ENCODE results near the gene DNER.

Gene DNER

DNA sequence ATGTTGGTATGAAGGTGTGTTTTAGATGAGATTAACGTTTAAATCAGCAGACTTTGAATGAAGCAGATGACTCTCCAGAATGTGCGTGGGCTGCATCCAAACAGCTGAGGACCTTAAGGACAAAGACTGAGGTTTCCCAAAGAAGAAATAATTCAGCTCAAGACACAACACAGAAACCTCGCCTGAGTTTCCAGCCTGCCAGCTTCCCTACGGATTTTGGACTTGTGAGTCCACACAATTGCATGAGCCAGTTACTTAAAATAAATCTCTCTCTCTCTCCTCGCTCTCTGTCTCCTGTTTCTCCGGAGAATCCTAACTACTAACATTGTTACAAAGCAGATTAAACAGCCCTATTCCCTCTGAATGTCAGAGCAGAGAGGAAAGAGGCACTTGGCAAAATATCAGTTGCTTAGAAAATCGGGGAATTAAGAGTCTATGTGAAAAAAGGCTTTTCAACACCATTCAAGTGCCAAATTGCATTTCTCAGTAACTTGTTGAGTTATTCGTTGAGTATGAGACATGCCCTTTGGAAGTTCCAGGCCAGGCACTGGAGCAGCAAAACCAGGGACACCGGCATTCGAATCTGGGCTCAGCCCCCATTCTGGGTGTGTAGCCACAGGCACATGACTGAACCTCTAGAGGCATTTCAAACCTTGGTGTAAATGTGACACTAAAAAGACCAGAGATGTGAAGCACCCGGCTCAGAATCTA lies 268.7 kb downstream of the DNER start:
- no peak for DNase-seq (ENCODE audit: extremely low read depth in 1 of 2, low read depth in 1 of 2)

DNA sequence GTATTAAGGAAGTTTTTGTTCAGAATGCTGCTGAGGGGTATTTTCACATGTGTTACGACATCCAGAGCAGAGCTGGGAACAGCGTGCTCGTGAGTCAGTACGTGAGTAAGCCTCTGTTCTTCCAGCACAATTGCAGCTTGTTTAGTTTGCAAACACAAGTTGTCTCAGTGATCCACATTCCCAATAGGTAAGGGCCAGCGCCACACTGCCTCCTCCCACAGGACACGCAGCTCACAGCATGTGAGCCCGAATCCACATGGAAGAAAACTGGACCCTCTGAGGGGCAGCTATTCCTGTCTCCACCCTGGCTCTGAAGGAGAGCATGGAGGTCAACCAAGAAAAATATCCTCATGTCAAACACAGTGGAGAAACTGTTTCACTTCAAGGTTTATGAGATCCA lies 269.3 kb downstream of the DNER start:
- DNase-seq (ENCODE audit: extremely low read depth in 1 of 2, low read depth in 1 of 2) = no peak

DNA sequence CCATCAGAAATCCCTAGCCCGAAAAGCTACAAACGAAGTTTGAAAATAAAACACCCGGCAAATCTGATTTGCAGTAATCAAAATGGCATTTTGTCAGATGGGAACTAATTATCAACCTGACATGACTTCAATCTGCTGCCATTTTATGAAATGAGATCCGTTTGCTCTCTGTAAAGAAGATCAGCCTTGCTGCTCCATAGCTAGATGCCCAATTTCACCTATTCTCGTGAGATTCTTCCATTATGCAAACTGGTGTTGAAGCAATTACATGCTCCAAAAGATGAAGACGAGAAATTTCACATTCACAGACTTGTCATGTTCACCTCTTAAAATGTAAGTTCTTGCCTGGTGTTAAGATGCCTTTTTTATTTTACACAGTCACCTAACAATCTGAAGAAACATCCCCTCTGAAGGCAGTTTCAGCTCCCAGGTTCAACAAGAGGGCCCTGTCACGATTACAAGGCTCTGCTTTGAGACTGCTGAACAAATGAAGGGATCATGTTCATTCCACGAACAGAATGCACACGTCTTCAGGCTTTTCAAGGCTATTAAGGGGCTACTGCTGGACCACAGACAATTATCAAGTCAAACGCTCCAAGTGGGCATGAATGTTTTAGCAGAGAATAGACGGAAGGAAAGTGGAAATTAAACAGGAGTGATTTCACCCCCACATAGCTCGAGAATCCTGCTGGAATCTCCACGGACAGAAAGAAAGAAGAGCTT lies 270.6 kb downstream of the DNER start:
- no peak for DNase-seq (ENCODE audit: extremely low read depth in 1 of 2, low read depth in 1 of 2)

GRCh38 chr2:229443141-229443540 lies 271.2 kb downstream of the DNER start:
- DNase-seq (ENCODE audit: extremely low read depth in 1 of 2, low read depth in 1 of 2) = no peak

DNA sequence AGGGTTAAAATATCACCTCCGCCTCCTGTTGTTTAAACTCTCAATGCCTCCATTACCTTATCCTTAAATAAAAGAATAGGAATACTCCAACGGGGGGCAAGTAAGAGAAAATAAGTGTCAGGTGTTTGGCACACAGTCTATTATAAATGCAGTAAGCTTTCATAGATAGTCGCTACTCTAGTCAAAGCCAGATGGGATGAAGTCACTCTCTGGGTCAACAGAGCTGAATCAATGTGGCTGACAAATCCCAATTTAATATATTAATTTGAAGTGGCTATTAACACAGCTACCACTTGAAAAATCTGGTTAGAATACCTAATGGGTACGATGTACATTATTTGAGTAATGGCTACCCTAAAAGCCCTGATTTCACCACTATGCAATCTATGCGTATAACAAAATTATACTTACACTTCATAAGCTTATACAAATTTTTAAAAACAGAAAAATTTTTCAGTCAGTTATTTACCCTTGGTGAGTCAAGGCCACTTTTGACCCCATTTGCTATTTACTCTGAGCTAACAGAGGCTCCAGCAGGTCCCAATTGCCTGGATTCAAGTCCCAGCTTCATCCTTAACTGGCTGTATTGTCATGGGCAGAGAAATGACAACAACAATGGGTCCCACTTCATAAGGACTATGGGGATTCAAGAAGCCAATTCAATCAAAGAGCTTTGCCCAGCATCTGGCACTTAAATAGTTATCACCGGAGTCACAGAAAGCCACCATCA lies 275.8 kb downstream of the DNER start:
- no peak for DNase-seq (ENCODE audit: extremely low read depth in 1 of 2, low read depth in 1 of 2)

GRCh38 chr2:229437467-229437866 lies 276.9 kb downstream of the DNER start:
- no peak for DNase-seq (ENCODE audit: extremely low read depth in 1 of 2, low read depth in 1 of 2)

DNA sequence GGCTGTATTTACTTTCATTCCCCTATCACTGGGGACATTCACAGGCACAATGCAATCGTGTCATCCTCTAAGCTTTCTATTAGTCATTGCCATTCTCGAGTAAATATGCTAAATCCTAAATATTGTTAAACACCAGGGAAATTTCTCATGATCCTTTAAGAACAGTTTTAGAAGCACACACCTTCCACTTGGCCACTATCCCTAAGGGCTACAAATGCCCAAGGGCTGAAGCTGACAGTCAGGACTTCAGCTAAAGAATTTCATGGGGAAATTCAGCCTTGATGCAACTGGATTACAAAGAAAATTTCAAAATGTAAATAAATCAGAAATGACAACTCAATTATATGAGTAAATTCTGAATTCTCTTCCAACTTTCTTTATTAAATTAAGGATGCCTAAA lies 280.2 kb downstream of the DNER start:
- no peak for DNase-seq (ENCODE audit: extremely low read depth in 1 of 2, low read depth in 1 of 2)

DNA sequence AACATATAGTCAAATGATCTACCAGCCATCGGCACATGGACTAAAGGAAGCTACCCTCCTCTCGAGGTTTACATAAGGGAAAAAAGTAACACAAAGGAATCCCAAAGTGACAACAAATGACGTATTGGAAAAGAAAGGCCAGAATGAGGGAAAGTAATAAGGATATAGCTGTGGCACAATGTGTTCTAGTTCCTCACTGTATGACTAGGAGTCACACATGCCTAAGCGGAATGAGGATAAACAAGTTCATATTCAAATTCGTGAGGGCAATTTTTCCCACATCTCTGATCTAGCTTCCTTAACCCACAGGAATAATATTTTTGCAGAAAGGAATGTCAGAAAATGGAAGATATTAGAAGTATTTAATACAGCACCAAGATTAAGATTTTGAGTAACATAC lies 281.0 kb downstream of the DNER start:
- DNase-seq (ENCODE audit: extremely low read depth in 1 of 2, low read depth in 1 of 2) = no peak

DNA sequence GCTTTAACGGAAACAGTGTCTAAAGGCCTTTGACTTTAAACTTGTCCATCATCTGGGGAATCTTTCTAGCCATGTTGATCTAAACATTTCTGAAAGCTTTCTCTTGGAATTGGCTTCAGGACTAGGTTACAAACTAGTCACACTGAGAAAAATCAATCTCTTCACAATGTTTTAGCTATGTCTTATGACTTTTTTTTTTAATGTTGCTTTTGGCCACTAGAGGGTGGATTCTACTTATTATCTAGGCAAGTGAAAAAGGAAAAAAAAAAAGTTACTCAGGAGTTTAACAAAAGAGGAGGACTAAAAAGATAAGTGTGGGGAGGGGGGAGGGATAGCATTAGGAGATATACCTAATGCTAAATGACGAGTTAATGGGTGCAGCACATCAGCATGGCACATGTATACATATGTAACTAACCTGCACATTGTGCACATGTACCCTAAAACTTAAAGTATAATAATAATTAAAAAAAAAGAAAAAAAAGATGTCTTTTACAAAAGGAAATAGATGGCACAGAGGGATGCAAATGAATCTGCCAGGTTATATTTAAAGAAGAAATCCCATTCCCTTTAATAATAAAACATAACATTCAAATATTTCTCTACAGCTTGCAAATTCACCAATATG lies 282.9 kb downstream of the DNER start:
- no peak for DNase-seq (ENCODE audit: extremely low read depth in 1 of 2, low read depth in 1 of 2)

- no peak for DNase-seq (ENCODE audit: extremely low read depth in 1 of 2, low read depth in 1 of 2)
Measured at GRCh38 chr2:229429589-229429988, 284.8 kb downstream of the DNER start.

DNA sequence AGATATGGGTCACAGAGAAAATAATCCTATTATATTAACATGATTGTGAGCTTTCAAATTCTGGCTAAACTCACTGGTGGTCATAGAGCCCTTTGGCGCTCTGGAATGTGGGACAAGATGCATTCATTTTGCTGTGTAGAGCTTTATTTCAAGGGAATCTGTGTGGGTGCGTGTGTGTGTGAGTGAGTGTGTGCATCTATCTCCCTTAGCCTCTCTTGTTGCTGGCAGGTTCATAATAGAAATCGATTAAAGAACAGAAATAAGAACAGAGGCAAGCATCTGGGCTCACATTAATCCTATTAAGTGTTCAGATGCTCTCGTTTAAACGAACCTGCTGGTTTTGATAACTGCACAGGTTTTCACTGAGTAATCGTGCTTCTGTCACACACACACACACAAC lies 287.9 kb downstream of the DNER start:
- DNase-seq (ENCODE audit: extremely low read depth in 1 of 2, low read depth in 1 of 2) = no peak

- DNase-seq (ENCODE audit: extremely low read depth in 1 of 2, low read depth in 1 of 2) = no peak
Measured at GRCh38 chr2:229425598-229425997, 288.8 kb downstream of the DNER start.

DNA sequence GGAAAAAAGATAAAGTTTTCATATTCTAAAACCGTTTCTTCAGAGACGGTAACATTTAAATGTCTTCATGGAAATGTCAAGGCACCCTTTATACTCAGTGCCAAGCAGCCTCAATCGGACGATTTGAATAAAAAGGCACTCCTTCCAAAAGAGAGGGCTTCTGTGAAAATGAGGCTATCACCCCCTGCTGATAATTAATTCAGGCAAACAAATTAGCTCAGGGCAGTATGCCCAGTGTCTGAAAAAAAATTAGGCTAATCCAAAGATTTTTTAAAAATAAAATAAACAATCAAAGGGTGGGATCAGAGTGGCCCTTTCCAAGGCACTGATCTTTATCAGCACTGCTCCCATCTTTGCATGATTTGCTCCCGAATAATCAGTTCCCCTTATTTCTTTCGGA lies 292.3 kb downstream of the DNER start:
- DNase-seq (ENCODE audit: extremely low read depth in 1 of 2, low read depth in 1 of 2) = no peak

DNA sequence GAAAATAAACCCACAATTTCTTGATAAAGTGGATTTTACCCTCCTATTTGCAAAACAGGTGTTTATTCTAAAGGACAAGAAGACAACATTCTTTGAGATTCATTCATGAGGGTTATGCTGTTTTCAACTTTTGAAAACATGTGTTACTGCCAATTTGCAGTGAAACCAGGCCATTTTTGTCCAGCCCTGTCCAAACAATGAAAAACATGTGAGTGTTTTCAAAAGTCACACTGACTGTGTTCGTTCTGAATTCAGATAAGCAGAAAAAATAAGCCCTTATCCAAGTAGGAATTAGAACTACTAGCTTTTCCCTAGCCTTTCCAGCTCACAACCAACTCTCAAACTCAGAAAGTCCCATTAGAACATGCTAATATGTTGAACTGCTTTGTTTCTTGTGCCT lies 295.2 kb downstream of the DNER start:
- DNase-seq (ENCODE audit: extremely low read depth in 1 of 2, low read depth in 1 of 2) = no peak

DNA sequence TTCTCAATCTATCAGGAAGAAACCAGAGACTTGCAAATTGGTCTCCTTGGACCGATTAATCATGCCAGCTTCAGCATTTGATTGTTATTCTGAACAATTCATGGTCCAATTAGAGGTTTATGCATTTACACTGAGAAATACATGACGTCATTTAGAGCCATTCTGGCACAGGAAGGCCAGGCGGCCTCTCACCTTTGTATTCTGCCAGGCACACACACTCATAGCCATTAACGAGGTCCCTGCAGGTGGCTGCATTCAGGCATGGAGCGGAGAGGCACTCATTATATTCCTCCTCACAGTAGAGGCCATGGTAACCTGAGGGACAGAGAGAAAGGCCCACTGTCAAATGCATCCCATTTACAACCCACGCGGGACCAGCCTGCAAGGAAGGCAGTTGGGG lies 296.4 kb downstream of the DNER start:
- no peak for DNase-seq (ENCODE audit: extremely low read depth in 1 of 2, low read depth in 1 of 2)

- DNase-seq (ENCODE audit: extremely low read depth in 1 of 2, low read depth in 1 of 2) = no peak
Measured at GRCh38 chr2:229417176-229417575, 297.2 kb downstream of the DNER start.

DNA sequence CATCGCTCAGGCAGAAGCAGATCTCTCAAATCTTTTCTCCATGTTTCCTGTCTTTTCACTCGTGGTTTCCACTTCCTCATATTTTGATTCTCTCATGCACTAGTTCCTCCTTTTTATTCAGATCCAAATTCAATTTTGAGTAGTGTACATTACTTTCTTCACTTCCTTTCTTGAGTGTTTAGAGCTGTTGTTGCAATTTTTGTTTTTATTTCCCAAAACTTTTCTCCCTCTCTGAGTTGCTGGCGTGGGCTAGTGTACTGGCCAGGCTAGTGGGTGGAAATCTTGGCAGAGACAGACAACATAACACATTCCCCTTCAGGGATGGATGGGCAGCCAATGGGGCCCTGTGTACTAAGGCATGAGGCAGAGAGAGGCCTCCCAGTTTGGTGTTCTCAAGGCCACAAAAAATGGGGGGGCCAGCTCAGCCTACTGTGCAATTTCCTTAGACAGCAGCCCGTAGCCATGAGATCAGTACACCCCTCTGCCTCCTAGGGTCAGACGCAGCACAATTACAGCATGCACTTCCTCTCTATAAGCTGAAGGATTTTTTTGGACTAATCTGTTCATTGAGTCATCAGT lies 298.1 kb downstream of the DNER start:
- DNase-seq (ENCODE audit: extremely low read depth in 1 of 2, low read depth in 1 of 2) = no peak

DNA sequence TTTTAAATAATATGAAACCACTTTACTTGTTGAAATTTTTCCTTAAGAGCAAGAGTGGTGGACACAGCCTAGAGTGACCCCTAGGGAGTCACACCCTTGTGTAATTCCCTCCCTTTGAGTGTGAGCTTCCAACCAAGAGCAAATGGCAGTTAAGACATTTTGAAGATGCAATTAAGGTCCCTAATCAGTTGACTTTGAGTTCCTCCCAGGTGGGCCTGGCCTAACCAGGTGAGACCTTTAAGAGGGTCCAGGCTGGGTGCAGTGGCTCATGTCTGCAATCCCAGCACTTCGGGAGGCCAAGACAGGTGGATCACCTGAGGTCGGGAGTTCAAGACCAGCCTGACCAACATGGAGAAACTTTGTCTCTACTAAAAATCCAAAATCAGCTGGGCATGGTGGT lies 299.7 kb downstream of the DNER start:
- DNase-seq (ENCODE audit: extremely low read depth in 1 of 2, low read depth in 1 of 2) = no peak

DNA sequence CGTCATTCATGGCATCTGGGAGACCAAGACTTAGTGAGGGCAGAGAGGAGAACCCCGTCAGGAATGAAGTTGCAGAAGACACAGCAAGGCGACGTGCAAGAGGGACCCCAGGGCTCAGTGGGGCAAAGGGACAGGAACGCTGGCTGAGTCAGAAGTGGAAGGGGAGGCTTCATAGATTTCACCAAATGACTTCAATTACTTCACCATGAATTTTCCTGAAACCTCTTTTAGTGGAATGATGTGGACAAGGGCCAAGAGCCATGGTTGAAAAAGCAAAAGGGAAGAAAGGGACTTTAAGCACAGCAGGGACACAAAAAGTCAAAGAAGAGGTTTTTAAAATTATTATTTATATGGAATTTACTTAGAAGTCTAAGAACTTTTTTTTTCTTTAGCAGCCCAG lies 301.7 kb downstream of the DNER start:
- DNase-seq (ENCODE audit: extremely low read depth in 1 of 2, low read depth in 1 of 2) = no peak

DNA sequence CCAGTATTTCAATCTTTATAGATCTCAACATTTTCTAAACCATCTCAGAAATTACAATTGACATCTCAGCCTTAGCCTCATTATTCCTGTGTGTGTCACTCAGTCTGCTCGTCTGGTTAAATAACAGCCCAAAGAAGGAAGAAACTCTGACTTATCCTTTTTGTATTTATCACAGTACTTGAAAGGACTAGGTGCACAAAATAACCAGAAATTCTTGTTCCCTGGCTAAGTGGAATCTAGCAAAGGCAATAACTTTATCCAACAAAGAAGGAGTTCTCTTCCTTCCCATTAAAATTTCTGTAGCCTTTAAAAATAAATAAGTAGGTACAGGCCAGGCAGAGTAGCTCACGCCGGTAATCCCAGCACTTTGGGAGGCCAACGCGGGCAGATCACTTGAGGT lies 303.4 kb downstream of the DNER start:
- no peak for DNase-seq (ENCODE audit: extremely low read depth in 1 of 2, low read depth in 1 of 2)

GRCh38 chr2:229410264-229410663 lies 304.1 kb downstream of the DNER start:
- DNase-seq (ENCODE audit: extremely low read depth in 1 of 2, low read depth in 1 of 2) = no peak
